GM12872 (cell line): ENCODE measurements around the gene HOXC5.

ENCODE experiments used
- CTCF ChIP-seq: IDR thresholded peaks from 3 replicates; pipeline ENCODE4 v1.5.1; 2011; ENCODE audit warnings: low read depth, mild to moderate bottlenecking, low read length, moderate library complexity; ENCODE audit not compliant: insufficient read depth

The HOXC5 gene

GRCh38 chr12:54060174-54060974, 27.5 kb downstream of the HOXC5 start:
- TF ChIP-seq CTCF = no peak

- no peak for TF ChIP-seq CTCF
These were observed 28.3 kb downstream of the HOXC5 start for GRCh38 chr12:54060975-54061778.

DNA sequence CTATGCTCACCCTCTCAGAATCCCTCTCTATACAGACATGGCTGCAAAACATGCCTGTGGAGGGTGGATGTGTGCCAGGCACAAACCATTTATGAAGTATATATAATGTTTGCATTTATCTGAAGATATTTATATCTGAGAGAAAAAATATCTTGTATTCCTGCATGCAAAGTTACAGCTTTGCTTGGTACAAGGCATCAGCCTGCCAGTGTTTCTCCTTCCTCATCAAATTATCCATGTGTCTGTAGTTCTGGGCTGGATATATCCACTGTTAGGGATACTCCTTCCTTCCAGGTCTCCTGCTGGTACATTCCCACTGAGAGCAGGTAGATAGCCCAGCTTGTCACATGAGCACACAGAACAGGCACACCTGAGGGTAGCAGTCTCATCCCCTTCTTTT, 32.8 kb downstream of the HOXC5 start:
- TF ChIP-seq CTCF = no peak

- TF ChIP-seq CTCF = no peak
These were observed 33.6 kb downstream of the HOXC5 start for GRCh38 chr12:54066408-54066807.

GRCh38 chr12:54068418-54069070, 35.7 kb downstream of the HOXC5 start:
- no peak for TF ChIP-seq CTCF

- TF ChIP-seq CTCF = no peak
These were observed 39.1 kb downstream of the HOXC5 start for GRCh38 chr12:54071942-54072341.

GRCh38 chr12:54074308-54074707, 41.5 kb downstream of the HOXC5 start:
- no peak for TF ChIP-seq CTCF
